NCI-H146 treated with DMSO at 0.1 percent for 48 hours (cell line): ENCODE results near the gene ESYT1.
A peak's percentile ranks its signal among the peaks of the same experiment; 100 is the strongest.

Source experiments
- DNase-seq: peaks from one replicate; lab custom pipeline; 2025; ENCODE audit not compliant: unreplicated experiment; lab: John Stamatoyannopoulos, UW

ESYT1 gene

DNA sequence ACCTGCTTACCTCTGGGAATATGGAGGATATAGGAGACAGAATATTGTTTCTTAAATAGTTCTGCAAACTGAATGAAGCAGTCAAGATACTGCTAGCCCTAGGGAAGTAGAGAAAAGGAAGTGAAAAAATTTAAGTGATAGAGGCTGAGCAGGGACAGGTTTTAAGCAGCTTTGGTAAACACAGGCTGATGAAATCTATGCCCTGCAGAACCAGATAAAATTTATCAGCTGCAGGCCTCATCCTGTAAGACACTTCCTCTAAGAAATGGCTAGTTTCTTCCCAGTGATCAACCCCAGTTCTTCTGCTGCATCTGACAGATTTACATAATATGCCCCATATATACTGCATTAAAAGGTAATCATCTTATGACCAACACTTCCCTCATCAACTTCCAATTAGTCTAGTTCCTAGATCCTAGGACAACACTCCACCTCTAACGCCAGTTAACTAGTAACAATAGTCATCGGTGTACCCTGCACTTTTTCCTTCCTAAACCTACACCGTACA, 1.3 kb upstream of the ESYT1 start:
- no peak for DNase-seq

DNA sequence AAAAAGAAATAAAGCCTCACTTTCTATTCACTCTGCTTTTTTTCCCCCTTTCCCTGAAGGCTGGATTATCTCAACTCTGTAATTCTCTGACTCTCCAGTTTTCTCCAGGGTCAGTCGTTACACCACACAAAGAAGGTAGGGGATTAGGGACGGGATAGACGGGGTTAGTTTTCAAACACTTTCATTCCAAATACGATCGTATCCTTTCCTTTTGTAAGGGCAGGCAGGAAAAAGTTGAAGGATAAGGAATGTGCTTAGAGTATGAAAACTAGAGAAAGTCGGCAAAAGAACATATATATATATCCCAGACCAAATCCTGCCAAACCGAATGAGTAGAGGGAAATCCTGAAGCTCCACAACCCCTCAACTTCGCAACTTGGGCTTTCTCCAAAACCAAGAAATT, 581 bp upstream of the ESYT1 start:
- no peak for DNase-seq

DNA sequence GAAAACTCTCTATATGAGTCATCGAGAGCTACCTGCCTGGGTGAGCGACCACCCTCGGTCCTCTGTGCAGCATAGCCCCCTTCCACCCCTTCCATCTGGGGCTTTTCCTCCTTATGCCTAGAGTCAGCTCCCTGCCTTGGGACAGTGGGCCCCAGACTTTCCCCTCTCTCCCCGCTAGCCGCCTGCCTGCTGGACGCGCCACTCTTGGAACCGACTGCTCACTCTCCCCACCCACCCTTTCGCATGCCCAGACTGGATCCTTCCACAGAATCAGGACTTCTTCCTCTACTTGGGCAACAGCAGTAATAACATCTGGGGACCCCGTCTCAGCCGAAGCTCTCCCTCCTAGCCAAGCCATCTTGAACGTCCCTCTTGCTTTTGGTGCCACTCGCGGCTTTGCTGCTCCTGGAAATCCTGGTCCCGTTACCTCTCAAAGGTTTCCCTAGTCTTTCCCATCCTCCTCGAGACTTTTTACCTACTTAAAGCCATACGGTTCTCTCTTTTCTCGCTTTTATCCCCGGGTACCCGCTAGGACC, 671 bp downstream of the ESYT1 start:
- peak; percentile 9 for DNase-seq

GRCh38 chr12:56129206-56129941, 1.3 kb downstream of the ESYT1 start:
- peak; percentile 79 for DNase-seq

DNA sequence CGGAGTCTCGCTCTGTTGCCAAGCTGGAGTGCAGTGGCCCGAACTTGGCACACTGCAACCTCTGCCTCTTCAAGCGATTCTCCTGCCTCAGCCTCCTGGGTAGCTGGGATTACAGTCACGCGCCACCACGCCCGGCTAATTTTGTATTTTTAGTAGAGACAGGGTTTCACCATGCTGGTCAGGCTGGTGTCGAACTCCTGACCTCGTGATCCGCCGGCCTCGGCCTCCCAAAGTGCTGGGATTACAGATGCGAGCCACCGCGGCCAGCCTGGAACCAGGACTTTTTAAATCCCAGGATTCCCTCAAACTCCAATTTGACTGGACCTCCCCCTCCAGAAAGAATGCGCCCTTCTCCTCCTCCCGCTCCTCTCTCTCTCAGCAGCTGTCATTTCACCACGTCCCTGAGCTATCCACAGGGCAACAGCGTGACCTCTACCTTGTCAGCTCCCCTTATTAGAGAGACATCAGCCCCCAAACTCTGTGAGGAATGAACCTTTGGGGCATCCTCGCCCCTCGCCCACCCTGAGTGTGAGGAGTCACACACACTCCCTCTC, 2.0 kb downstream of the ESYT1 start:
- DNase-seq: no peak

- DNase-seq: no peak
Observed at GRCh38 chr12:56130876-56131275, 2.8 kb downstream of the ESYT1 start.

DNA sequence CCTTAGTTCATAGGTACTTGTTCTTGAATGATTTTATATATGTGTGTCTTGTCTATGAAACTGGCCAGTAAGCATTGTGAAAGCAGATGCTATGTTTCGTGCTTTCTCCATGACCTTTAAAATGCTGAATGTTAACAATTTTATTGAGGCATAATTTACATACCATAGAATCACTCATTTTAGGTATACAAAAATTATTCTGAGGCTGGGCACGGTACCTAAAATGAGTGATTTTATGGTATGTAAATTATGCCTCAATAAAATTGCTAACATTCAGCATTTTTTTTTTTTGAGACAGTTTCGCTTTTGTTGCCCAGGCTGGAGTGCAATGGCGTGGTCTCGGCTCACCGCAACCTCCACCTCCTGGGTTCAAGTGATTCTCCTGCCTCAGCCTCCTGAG, 6.8 kb downstream of the ESYT1 start:
- DNase-seq: no peak

DNA sequence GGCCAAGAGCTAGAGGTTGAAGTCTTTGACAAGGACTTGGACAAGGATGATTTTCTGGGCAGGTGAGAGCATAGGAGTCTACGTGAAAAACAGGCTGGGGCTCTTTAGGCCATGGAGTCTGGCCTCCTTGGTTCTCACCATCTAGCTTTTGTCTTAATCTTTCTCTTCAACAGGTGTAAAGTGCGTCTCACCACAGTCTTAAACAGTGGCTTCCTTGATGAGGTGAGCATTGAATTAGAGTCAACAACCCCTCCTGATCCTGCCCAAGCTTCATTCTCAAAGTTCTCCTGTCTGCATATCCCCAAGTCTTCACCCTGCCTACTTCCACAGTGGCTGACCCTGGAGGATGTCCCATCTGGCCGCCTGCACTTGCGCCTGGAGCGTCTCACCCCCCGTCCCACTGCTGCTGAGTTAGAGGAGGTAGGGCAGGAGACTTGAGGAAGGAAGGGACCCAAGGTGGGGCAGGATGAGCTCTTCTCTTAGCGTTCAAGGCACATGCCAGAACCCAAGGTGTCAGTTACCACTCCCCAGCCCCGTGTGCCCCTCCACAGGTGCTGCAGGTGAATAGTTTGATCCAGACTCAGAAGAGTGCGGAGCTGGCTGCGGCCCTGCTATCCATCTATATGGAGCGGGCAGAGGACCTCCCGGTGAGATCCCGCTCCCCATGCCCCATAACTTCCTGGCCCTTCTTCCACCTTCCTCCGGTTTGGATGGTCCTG, 9.9 kb downstream of the ESYT1 start:
- no peak for DNase-seq

DNA sequence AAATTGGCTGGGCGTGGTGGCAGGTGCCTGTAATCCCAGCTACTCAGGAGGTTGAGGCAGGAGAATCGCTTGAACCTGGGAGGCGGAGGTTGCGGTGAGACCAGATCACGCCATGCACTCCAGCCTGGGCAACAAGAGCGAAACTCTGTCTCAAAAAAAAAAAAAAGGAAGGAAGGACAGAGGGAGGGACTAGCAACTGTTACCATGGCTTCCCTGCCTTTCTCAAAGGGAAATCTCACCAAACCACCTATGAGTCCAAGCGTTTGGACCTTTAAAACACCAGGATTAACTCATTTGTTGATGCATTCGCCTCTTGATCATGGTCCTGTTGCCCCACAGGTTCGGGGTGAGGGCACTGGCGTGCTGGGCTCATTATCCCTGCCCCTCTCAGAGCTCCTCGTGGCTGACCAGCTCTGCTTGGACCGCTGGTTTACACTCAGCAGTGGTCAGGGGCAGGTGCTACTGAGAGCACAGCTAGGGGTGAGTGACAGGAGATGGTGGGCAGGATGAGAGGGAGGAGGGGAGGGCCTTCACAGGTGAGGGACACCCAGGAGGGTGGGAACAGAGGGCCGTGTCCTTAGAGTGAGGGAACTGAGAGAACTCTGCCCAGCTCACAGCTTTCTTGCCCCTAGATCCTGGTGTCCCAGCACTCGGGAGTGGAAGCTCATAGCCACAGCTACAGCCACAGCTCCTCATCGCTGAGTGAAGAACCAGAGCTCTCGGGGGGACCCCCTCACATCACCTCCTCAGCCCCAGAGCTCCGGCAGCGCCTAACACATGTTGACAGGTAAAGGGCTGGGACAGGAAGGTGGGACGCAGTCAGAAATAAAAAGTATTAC, 14.1 kb downstream of the ESYT1 start:
- DNase-seq: no peak

DNA sequence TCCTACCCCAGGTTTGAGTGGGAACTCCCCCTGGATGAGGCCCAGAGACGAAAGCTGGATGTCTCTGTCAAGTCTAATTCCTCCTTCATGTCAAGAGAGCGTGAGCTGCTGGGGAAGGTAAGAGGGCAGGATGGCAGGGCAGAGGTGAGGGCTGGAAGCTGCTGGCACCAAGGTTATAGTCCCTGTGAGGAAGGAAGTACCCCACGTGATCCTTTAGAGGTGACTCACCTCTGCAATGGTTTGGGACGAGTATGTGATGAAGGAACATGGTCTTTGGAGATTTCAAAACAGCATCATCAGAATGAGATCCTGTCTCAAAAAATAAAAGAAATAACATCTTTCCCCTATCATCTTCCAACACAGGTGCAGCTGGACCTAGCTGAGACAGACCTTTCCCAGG, 15.2 kb downstream of the ESYT1 start:
- DNase-seq: no peak

GRCh38 chr12:56143870-56144269, 15.8 kb downstream of the ESYT1 start:
- no peak for DNase-seq

- no peak for DNase-seq
Observed at GRCh38 chr12:56145217-56145616, 17.1 kb downstream of the ESYT1 start.

DNA sequence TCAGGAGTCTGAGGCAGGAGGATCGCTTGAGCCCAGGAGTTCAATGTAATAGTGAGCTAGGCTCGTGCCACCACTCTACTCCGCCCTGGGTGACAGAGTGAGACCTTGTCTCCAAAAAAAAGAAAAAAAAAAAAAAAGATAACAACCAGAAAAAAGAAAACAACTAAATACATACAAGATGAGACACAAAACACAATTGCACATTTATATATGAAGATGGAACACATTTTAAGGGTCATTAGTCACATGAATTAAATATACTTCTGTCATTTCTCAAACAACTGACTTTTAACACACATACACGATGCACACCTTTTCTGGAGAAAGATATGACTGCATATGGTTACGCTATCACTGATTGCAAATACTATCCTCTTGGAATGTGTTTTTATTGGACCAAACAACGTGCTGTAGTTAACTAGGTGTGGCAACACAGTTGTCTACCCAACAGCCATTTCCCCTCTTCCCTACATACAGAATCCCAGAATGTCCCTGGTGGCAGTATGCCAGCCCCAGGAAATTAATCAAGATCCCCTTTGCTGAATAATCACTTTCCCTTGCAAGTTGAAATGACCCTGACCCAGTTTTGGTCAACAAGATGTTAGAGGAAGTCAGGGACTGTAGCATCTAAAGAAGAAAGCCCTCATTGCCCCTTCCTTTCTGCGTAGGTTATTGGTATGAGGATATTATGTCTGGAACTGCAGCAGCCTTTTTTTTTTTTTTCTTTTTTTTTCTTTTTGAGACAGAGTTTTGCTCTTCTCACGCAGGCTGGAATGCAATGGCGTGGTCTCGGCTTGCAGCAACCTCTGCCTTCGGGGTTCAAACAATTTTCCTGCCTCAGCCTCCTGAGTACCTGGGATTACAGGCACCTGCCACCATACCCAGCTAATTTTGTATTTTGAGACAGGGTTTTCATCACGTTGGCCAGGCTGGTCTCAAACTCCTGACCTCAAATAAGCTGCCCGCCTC, 18.7 kb downstream of the ESYT1 start:
- no peak for DNase-seq

DNA sequence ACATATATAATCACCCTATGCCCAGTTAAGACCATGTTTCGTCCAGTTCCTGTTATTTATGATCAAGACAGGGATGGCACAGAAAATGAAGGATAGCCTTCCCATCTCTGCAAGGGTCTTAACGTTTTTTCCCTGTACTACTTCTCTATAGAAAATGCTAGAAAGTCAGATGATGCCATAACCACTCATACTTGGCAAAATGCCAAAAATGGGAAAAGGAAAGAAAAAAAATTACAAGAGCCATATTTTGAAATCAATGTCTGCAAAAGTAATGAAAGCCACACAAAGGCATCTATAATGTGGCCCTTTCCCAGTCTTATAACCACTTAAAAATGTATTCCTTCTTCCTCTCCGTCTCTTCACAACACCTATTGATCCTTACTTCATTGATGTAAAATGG, 22.5 kb downstream of the ESYT1 start:
- DNase-seq: no peak

DNA sequence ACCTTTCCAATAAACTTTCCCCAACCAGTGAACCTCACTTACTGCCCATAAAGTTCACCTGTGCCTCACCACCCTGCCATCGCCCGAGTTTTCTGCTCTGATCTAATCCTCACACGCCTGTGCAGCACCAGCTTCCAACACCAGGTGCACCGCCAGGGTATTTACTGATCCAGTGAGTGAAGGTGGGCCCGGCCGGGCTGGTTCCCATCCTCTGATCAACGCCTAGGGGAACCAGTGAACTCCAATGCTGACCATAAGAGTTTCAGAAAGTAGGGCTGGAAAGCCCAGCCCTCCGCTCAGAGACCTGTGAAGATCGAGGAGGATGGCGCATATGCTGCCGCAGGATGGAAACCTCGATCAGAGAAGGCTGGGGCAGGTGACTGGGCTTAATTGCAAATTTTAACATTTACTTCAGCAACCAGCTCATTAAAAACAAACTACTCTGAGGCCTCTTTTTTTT, 23.6 kb downstream of the ESYT1 start:
- peak; percentile 74 for DNase-seq

DNA sequence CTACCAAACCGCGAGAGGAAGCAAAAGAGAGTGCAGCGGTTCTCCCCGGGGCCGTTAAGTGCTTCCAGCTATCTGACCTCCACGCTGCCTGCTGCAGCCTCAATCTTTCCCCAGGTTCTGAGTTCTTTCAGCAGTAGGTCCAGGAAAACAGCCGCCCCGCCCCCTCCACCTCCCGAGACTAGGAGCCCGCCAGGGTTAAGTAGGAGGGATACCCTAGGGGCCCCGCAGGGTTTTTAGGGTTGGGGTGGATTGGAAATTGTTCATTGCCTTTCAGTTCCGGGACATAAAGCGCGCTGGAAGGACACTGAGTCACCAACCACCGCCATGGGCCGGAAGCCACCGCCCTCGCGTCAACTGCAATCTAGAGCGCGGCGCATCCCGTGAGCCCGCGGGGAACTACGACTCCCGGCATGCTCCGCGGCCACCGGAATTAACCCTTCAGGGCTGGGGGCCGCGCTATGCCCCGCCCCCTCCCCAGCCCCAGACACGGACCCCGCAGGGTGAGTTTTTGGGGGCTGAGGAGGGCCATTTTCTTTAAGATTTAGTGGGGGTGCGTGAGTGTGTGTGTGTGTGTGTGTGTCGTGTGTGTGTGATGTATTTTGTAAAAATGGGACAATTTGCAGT, 24.2 kb downstream of the ESYT1 start, which contains the start of gene MYL6B:
Gene MYL6B, plus strand, starts transcription at position 456 of the 624 bp plus-strand sequence. CDS start 1,332 bp downstream, outside the sequence.
- DNase-seq: peak; percentile 90

DNA sequence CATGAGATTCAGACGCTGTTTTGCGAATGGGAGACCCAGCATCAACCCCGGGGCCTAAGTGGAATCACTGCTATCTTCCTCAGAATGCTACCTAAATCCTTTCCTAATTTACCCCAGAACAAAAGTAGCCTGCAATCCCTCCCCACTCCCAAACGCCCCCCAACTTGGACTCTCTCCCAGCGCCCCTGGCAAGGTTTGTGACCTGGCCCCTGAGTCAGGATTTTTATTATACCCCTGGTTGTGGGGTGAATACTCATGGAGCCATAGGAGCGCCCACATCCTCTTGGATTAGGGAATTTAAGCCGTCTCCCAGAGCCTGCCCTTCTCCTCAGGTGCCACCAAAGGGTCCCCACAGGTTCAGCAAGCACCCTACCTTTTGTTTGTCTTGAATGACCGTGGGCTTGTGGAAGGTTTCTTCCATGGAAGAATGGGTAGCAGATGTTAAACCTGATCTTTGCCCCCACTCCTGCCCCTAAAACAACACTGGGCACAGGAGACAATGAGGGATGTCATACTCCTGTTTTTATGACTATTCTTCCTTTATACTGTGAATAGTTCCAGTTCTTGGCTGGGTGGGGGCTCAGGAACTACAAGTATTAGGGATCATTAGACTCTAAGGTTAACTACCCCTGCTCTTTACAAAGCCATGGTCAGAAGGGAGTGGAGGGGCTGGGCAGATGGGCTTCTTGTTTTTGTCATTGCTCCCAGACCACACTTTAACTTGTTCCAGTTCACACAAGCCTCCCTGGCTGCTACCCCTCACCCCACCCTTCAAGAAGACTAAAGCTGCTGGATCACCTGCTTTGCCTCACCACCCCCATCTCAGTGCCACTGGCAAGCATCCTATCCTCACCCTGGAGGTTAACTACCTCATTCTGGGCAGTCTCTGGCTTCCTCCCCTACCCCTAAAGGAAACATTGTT, 24.9 kb downstream of the ESYT1 start:
- no peak for DNase-seq

DNA sequence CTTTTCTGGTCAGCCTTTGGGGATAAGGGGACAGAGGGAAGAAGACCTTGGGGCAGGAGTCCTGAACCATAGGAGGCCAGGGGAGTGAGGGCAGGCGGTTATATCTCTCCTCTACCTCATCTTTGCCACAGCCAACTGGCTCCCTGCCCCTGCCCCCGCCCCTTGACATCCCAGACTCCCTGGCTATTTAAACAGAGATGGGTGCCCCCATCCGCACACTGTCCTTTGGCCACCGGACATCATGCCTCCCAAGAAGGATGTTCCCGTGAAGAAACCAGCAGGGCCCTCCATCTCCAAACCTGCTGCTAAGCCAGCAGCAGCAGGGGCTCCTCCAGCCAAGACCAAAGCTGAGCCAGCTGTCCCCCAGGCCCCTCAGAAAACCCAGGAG, 25.6 kb downstream of the ESYT1 start:
- no peak for DNase-seq
